SU-DHL-6 (cell line): ENCODE data around the gene TPD52L2.

ENCODE experiments used
- H2AFZ ChIP-seq: fragments of 200-600 bp; sonication (generic); 2 replicates; pipeline ENCODE4 v1.6.1; 2014; ENCODE audit warnings: low read depth, mild to moderate bottlenecking, moderate library complexity, mixed read lengths, antibody characterized with exemption, low read length; ENCODE audit not compliant: severe bottlenecking
- H3F3A ChIP-seq: fragments of 200-600 bp; shearing (Covaris generic); 2 replicates; pipeline ENCODE4 v1.6.0; 2016; ENCODE audit warnings: antibody characterized with exemption, mild to moderate bottlenecking; ENCODE audit not compliant: insufficient read depth
- H3K27ac ChIP-seq: fragments of 200-600 bp; sonication (generic); 2 replicates; pipeline ENCODE4 v1.5.1; 2016; ENCODE audit warnings: low read depth, mild to moderate bottlenecking, low read length, moderate library complexity, mixed read lengths
- H3K27me3 ChIP-seq: fragments of 200-600 bp; sonication (generic), shearing (Covaris generic); 2 replicates; pipeline ENCODE4 v1.6.0; 2014; ENCODE audit warnings: mild to moderate bottlenecking, low read length
- H3K36me3 ChIP-seq: fragments of 200-600 bp; sonication (generic); 2 replicates; pipeline ENCODE4 v1.6.1; 2014; ENCODE audit warnings: mild to moderate bottlenecking, low read length, mixed read lengths
- H3K4me2 ChIP-seq: fragments of 300-600, 200-600 bp; shearing (Covaris generic), sonication (generic); 2 replicates; pipeline ENCODE4 v1.6.0; 2014; ENCODE audit warnings: low read length, low read depth, mild to moderate bottlenecking; ENCODE audit not compliant: poor library complexity, severe bottlenecking
- H3K4me3 ChIP-seq: fragments of 200-600 bp; sonication (generic); 2 replicates; pipeline ENCODE4 v1.5.1; 2014; ENCODE audit warnings: antibody characterized with exemption, low read length, mild to moderate bottlenecking, mixed read lengths; ENCODE audit not compliant: insufficient read depth, poor library complexity, severe bottlenecking
- H3K79me2 ChIP-seq: fragments of 200-600 bp; sonication (generic); 2 replicates; pipeline ENCODE4 v1.6.1; 2014; ENCODE audit warnings: mild to moderate bottlenecking, low read length, moderate library complexity; ENCODE audit not compliant: insufficient read depth
- H3K9ac ChIP-seq: fragments of 200-600 bp; sonication (generic); 2 replicates; pipeline ENCODE4 v1.7.0; 2014; ENCODE audit warnings: mild to moderate bottlenecking, low read length
- H3K9me2 ChIP-seq: fragments of 200-600 bp; sonication (generic); replicated peaks from 2 replicates; pipeline ENCODE4 v1.6.1; 2014; ENCODE audit warnings: low read length; ENCODE audit not compliant: insufficient read depth
- H3K9me3 ChIP-seq: fragments of 200-600 bp; sonication (generic); 2 replicates; pipeline ENCODE4 v1.6.1; 2014; ENCODE audit warnings: low read length, mixed read lengths; ENCODE audit not compliant: insufficient read depth
- H4K20me1 ChIP-seq: fragments of 200-600 bp; sonication (generic); 2 replicates; pipeline ENCODE4 v1.6.1; 2014; ENCODE audit warnings: low read depth, mild to moderate bottlenecking, antibody characterized with exemption, low read length, moderate library complexity, mixed read lengths
- EZH2phosphoT487 ChIP-seq: fragments of 200-600 bp; sonication (generic), shearing (Covaris generic); conservative IDR thresholded peaks from 2 replicates; pipeline ENCODE4 v1.6.1; 2018; ENCODE audit warnings: mild to moderate bottlenecking, antibody characterized with exemption, low read length, moderate library complexity, mixed read lengths
- TF ChIP-seq, protein P1 (sequence below): fragments of 200-600 bp; sonication (generic); IDR thresholded peaks from one replicate; pipeline ENCODE4 v1.5.1; 2017; ENCODE audit warnings: antibody characterized with exemption, mild to moderate bottlenecking, low read length, moderate library complexity; ENCODE audit not compliant: insufficient read depth, poor library complexity, severe bottlenecking

The TPD52L2 gene

DNA sequence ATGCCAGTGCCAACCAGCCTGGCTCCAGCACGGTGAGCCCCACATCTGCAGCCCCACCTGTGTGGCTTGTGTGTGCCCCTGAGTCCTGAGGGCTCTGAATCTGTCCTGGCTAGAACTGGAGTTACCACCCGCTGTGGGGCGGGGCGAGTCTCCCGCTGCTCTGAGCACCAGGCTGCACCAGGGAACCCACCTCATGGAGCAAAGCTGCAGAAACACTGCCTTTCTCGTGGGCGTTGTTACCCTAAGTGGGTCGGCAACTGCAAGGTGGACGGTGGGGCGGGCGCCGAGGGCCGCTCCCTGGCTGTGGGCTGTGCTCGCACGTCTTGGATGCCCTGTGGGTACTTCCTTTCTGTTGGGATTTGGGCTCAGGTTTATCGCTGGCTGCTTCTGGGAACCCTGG lies 21.3 kb upstream of the TPD52L2 start:
- no peak overlapping the region for H2AFZ ChIP-seq

DNA sequence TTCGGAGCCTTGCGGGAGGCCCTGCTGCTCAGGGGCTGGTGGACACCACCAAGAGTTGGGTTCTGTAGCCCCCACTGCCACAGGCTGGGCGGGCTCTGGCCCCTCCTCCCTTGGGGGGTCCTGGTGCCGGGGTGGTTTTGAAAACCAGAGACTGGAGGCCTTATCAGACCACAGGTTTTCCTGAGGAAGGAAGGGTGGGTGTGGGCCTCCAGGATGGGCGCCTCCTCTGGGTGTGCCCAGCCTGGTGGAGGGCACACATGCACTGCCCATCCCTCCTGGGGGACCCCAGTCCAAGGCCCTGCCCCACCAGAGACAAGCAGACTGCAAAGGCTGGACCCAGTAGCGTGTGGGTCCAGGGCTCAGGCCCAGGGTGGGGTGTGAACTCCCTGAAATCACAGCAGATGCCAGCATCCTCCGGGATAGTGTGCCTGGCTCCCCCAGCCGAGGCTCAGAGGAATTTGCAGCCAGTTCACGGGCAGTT lies 20.5 kb upstream of the TPD52L2 start:
- Histone ChIP-seq H2AFZ (no peak overlapping the region), H3F3A (no peaks in the 10 kb centered on the region), H3K9ac (no peak overlapping the region), H3K79me2 (no peaks in the 10 kb centered on the region), H3K36me3 (no peaks in the 10 kb centered on the region), H3K4me3 (no peak overlapping the region), H3K9me2 (no peaks in the 10 kb centered on the region), H3K9me3 (no peaks in the 10 kb centered on the region), H3K4me2 (no peak overlapping the region), H4K20me1 (no peaks in the 10 kb centered on the region), H3K27me3 (no peaks in the 10 kb centered on the region), H3K27ac (no peak overlapping the region)
- TF ChIP-seq, protein P1, sequence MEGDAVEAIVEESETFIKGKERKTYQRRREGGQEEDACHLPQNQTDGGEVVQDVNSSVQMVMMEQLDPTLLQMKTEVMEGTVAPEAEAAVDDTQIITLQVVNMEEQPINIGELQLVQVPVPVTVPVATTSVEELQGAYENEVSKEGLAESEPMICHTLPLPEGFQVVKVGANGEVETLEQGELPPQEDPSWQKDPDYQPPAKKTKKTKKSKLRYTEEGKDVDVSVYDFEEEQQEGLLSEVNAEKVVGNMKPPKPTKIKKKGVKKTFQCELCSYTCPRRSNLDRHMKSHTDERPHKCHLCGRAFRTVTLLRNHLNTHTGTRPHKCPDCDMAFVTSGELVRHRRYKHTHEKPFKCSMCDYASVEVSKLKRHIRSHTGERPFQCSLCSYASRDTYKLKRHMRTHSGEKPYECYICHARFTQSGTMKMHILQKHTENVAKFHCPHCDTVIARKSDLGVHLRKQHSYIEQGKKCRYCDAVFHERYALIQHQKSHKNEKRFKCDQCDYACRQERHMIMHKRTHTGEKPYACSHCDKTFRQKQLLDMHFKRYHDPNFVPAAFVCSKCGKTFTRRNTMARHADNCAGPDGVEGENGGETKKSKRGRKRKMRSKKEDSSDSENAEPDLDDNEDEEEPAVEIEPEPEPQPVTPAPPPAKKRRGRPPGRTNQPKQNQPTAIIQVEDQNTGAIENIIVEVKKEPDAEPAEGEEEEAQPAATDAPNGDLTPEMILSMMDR = no peak
- TF ChIP-seq EZH2phosphoT487 = no peak

More for the DNA sequence above, 21.3 kb upstream of the TPD52L2 start:
- Histone ChIP-seq H4K20me1 (no peaks in the 10 kb centered on the region), H3K27me3 (no peaks in the 10 kb centered on the region), H3K79me2 (no peaks in the 10 kb centered on the region), H3K36me3 (no peaks in the 10 kb centered on the region), H3F3A (no peaks in the 10 kb centered on the region), H3K9me3 (no peaks in the 10 kb centered on the region), H3K4me3 (no peak overlapping the region), H3K27ac (no peak overlapping the region), H3K9ac (no peak overlapping the region), H3K4me2 (no peak overlapping the region), H3K9me2 (no peaks in the 10 kb centered on the region)
- no peak for TF ChIP-seq EZH2phosphoT487
- TF ChIP-seq, protein P1 = no peak

DNA sequence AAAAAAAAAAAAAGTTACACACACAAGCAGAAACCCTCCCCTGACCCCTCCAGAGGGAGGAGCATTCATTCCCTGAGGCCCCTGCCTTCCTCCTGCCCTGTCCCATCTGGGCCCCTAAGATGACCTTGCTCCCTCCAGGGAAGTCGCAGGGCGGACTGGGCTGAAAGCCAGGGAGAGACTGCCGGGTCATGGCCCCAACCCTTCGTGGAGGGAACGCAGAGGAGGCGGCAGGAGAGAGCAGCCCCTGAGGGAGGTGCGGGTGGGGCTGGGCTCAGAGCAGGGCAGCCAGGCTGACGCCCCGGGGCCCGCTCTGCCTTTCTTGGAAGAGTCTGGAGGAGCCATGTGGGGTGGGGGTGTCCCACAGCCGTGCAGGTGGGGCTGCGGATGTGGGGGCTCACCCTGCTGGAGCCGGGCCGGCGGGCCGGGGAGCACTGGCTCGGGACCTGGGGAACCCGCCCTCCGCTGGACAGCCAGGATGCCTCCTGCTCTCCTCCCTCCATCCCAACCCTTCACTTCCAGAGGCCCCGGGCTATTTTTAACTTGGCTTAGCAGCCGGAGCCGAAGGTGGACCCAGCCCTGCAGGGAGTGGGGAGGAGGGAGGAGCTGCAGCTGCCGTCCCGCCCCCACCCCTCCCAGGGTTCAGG lies 18.8 kb upstream of the TPD52L2 start:
- H3F3A ChIP-seq = no peaks in the 10 kb centered on the region
- H2AFZ ChIP-seq = no peak overlapping the region
- no peak overlapping the region for H3K27ac ChIP-seq
- no peaks in the 10 kb centered on the region for H3K9me2 ChIP-seq
- no peaks in the 10 kb centered on the region for H3K36me3 ChIP-seq
- H3K4me2 ChIP-seq = no peak overlapping the region
- TF ChIP-seq, protein P1 = no peak
- no peak for TF ChIP-seq EZH2phosphoT487
- no peaks in the 10 kb centered on the region for H3K79me2 ChIP-seq
- H4K20me1 ChIP-seq = no peaks in the 10 kb centered on the region
- H3K9me3 ChIP-seq = no peaks in the 10 kb centered on the region
- H3K4me3 ChIP-seq = no peak overlapping the region
- no peaks in the 10 kb centered on the region for H3K27me3 ChIP-seq
- H3K9ac ChIP-seq = no peak overlapping the region
